Psoas muscle (tissue), 8 donors: Measurements from ENCODE around the gene AUTS2. TPM values are rescaled to one million over a fixed set of nuclear protein-coding genes. Genes with fewer than 3 reads are reported as not detected.

Experiments used
- ATAC-seq, 4 donors: fragments of 200-7000 bp; cut with Tn5 transposase; one replicate each; pipeline ENCODE4 v1.9.1; 2020; ENCODE audit warnings: moderate library complexity in 3 of 4, mild to moderate bottlenecking in 2 of 4
- DNase-seq, 2 donors: peaks; one replicate each; pipeline ENCODE4 v3.0.0-alpha.2; 2020
- H3K27ac ChIP-seq: fragments of 200-600 bp; one replicate; pipeline ENCODE4 v1.8.0; 2022
- H3K27me3 ChIP-seq, 3 donors: fragments of 200-600 bp in 1 of 3; one replicate each; pipeline versions ENCODE4 v1.6.1 to v1.8.0; 2013 to 2022; ENCODE audit warnings: low read length in 2 of 3, mild to moderate bottlenecking in 2 of 3, moderate library complexity in 1 of 3; ENCODE audit not compliant: insufficient read depth in 3 of 3
- H3K36me3 ChIP-seq, 2 donors: fragments of 200-600 bp in 1 of 2; one replicate each; pipeline versions ENCODE4 v1.6.1 to v1.8.0; 2013 to 2022; ENCODE audit warnings: low read depth in 1 of 2, mild to moderate bottlenecking in 1 of 2, moderate library complexity in 1 of 2; ENCODE audit not compliant: insufficient read depth in 1 of 2
- H3K4me1 ChIP-seq: fragments of 200-600 bp; one replicate; pipeline ENCODE4 v1.8.0; 2022
- H3K4me3 ChIP-seq: fragments of 200-600 bp; one replicate; pipeline ENCODE4 v1.8.0; 2022; ENCODE audit warnings: mild to moderate bottlenecking
- H3K9me3 ChIP-seq: fragments of 200-600 bp; one replicate; pipeline ENCODE4 v1.8.0; 2022
- WGBS, 3 donors: extraction: QIAGEN DNeasy Blood & Tissue Kit; methylation state at CpG; one replicate each; pipeline versions ENCODE4 v1.1.6 to v1.1.7; 2013; 5-methylcytosine and 5-hydroxymethylcytosine counted together
- intact Hi-C, 2 donors: fragments of 100-400 bp; cut with DNase I; formaldehyde crosslinking; loops; one replicate each; pipeline versions ENCODE4 v1.11.0 to v1.14.2; 2022
- polyA plus RNA-seq, 3 donors: library from polyadenylated mRNA; stranded (reverse); fragments of 200-250 nt; gene quantifications; one replicate each; pipeline ENCODE4 v1.2.3, GENCODE V29; 2013
- total RNA-seq, 4 donors: library from RNA; stranded (reverse); fragmentation: NEBNext Ultra II Directional in 2 of 4; extraction: Animal tissue kit (Norgen Biotek cat#: 25700) in 2 of 4; gene quantifications; one replicate each; pipeline versions ENCODE4 v1.2.1 to v1.2.4, GENCODE V29; 2021 to 2023
- TF ChIP-seq, protein P1 (sequence below): fragments of 200-600 bp; IDR thresholded peaks from one replicate; pipeline ENCODE4 v1.8.0; 2022; ENCODE audit warnings: antibody characterized with exemption
- donor health status: healthy with polysubstance abuse.
- donor health status: DM: no; HTN: no; CAD: no; lungs with moderate emphysema.
- donor health status: Bipolar disorder and iron deficiency.
- donor health status: healthy.
- donor health status: DM: yes; HTN: yes; CAD: no.
- donor health status: DM: no; HTN: no; CAD: no.
- donor health status: DM: no; HTN: no; CAD: no.
- donor health status: DM: yes; HTN: yes; CAD: no.

The AUTS2 gene
- total and polyA plus RNA-seq, 7 donors, result 5.0 to 33.5 (median 14.3) TPM

DNA sequence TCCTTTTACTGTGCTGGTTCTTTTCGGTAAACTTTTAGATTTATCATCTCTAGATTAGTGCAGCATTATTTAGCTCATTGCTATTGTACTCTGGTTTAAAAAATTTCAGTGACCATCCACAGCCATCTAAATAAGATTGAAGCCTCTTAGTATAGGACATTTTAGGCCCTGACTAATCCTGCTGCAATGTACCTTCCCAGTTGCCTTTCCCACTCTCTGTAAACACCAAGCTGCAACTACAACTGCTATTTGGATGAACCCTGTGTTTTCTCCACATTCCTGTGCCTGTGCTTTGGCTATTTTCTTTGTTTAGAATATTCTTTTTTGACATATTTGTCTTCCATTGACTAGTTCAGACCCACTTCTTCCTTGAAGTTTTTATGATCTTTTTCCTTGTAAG, 314.6 kb downstream of the AUTS2 start:
- no peaks in the 10 kb centered on the region for H3K9me3 ChIP-seq
- intact Hi-C loops, result no loop called here
- no peaks in the 10 kb centered on the region for H3K36me3 ChIP-seq
- ATAC-seq (no peak), DNase-seq (no peak)
- no peaks in the 10 kb centered on the region for H3K4me1 ChIP-seq
- H3K27ac ChIP-seq, result no peak overlapping the region
- TF ChIP-seq, protein P1, sequence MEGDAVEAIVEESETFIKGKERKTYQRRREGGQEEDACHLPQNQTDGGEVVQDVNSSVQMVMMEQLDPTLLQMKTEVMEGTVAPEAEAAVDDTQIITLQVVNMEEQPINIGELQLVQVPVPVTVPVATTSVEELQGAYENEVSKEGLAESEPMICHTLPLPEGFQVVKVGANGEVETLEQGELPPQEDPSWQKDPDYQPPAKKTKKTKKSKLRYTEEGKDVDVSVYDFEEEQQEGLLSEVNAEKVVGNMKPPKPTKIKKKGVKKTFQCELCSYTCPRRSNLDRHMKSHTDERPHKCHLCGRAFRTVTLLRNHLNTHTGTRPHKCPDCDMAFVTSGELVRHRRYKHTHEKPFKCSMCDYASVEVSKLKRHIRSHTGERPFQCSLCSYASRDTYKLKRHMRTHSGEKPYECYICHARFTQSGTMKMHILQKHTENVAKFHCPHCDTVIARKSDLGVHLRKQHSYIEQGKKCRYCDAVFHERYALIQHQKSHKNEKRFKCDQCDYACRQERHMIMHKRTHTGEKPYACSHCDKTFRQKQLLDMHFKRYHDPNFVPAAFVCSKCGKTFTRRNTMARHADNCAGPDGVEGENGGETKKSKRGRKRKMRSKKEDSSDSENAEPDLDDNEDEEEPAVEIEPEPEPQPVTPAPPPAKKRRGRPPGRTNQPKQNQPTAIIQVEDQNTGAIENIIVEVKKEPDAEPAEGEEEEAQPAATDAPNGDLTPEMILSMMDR, result no peak
- no peak overlapping the region for H3K4me3 ChIP-seq
- WGBS, 3 donors, result 69 to 82% (median 81%) methylated on average over 1 of the region's 1 CpG
- no peaks in the 10 kb centered on the region for H3K27me3 ChIP-seq

- H3K27me3 ChIP-seq, result no peaks in the 10 kb centered on the region
- TF ChIP-seq, protein P1, result no peak
- no peak overlapping the region for H3K27ac ChIP-seq
- intact Hi-C loops, result no loop called here
- H3K4me3 ChIP-seq, result no peak overlapping the region
- H3K9me3 ChIP-seq, result no peaks in the 10 kb centered on the region
- no peaks in the 10 kb centered on the region for H3K36me3 ChIP-seq
- 92 to 96% (median 92%) methylated on average over 4 of the region's 4 CpGs for WGBS, 3 donors
- no peaks in the 10 kb centered on the region for H3K4me1 ChIP-seq
- DNase-seq, result no peak
- ATAC-seq, result no peak
Measured at GRCh38 chr7:69919426-69920111, 321.3 kb downstream of the AUTS2 start.

DNA sequence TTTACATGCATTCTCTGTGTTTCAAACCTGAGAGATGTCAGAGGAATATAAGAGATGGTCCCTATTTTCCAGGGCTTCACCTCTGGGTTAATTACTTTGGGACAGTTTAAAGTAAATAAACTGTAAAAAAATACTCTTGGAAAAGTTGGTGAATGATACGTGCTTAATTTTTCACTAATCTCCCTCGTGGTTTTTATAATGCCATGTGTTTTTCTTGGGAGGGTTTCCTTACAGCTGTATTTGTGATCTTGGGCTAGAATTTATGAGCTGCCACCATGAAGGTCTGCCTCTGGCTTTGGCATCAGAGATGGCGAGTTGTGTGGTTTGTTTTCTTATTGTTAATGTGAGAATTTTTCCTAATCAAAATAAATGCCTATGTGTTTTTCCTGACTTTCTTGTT, 322.5 kb downstream of the AUTS2 start:
- intact Hi-C loops, result no loop called here
- H3K27me3 ChIP-seq, result no peaks in the 10 kb centered on the region
- 54 to 63% (median 57%) methylated on average over 3 of the region's 3 CpGs for WGBS, 3 donors
- DNase-seq, result no peak
- H3K27ac ChIP-seq, result no peak overlapping the region
- no peaks in the 10 kb centered on the region for H3K36me3 ChIP-seq
- H3K4me3 ChIP-seq, result no peak overlapping the region
- H3K4me1 ChIP-seq, result no peaks in the 10 kb centered on the region
- TF ChIP-seq, protein P1, result no peak
- no peak for ATAC-seq
- no peaks in the 10 kb centered on the region for H3K9me3 ChIP-seq

GRCh38 chr7:69922026-69922803, 323.9 kb downstream of the AUTS2 start:
- WGBS, 3 donors, result 74 to 88% (median 79%) methylated on average over 6 of the region's 6 CpGs
- Histone ChIP-seq H3K4me3 (no peak overlapping the region), H3K27me3 (no peaks in the 10 kb centered on the region), H3K36me3 (no peaks in the 10 kb centered on the region), H3K9me3 (no peaks in the 10 kb centered on the region), H3K4me1 (no peaks in the 10 kb centered on the region), H3K27ac (no peak overlapping the region)
- intact Hi-C loops, result no loop called here
- TF ChIP-seq, protein P1, result no peak
- ATAC-seq (no peak), DNase-seq (no peak)
